ENCODE data around the gene ZNF385B.
A peak's percentile ranks its signal among the peaks of the same experiment; 100 is the strongest.

Gene ZNF385B

GRCh38 chr2:179432751-179433150 is 428.7 kb downstream of the ZNF385B start:
- DNase-seq = no peak

GRCh38 chr2:179429597-179429996 is 431.8 kb downstream of the ZNF385B start:
- no peak for DNase-seq

GRCh38 chr2:179429060-179429471 is 432.3 kb downstream of the ZNF385B start:
- DNase-seq = no peak

- DNase-seq = no peak
Measured at GRCh38 chr2:179428649-179429048, 432.8 kb downstream of the ZNF385B start.

- DNase-seq = no peak
Measured at GRCh38 chr2:179427065-179427464, 434.3 kb downstream of the ZNF385B start.

GRCh38 chr2:179424571-179424970 is 436.8 kb downstream of the ZNF385B start:
- DNase-seq = no peak

- DNase-seq = peak; percentile 14
Measured at GRCh38 chr2:179422037-179422643, 439.3 kb downstream of the ZNF385B start.

- DNase-seq = no peak
Measured at GRCh38 chr2:179417436-179417949, 443.9 kb downstream of the ZNF385B start.

GRCh38 chr2:179412112-179412511 is 449.3 kb downstream of the ZNF385B start:
- no peak for DNase-seq

GRCh38 chr2:179410552-179411356 is 450.7 kb downstream of the ZNF385B start:
- DNase-seq = peak; percentile 13 to 21

- DNase-seq = no peak
Measured at GRCh38 chr2:179403624-179404023, 457.8 kb downstream of the ZNF385B start.

GRCh38 chr2:179393481-179393880 is 467.9 kb downstream of the ZNF385B start:
- DNase-seq = no peak

Data from SHP77 (cell line).